Stimulated activated CD4-positive, alpha-beta T cell treated with anti-CD3 and anti-CD28 coated beads, Interleukin-12 subunit alpha, Interleukin-12 subunit beta, amount 100 ng/mL, for 48 hours (primary cell): Measurements from ENCODE around the gene FANCG.
A peak's percentile ranks its signal among the peaks of the same experiment; 100 is the strongest.

Source experiments
- DNase-seq, 3 donors: peaks; one replicate each; pipeline ENCODE4 v3.0.0-alpha.2; 2020; ENCODE audit warnings: low read depth in 2 of 3, low spot score in 1 of 3

The FANCG gene

DNA sequence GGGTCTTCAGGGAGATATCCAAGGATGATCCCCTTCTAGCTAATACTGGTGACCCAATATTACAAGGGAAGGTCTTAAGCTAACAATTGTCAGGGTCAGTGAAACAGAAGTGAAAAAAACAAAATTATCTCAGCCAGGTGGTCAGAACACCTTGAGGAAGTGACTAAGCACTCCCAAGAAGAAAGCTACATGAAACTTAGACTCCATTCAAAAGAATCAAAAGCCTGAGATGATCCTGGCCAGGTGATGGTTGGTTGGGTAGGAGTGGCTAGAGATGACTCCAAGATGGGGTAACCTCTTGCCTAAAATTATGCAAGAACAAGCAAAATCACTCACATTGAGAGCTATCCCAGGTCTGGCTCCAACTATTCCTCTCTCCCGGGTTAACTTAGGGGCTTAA, 12.7 kb downstream of the FANCG start:
- DNase-seq = no peak

DNA sequence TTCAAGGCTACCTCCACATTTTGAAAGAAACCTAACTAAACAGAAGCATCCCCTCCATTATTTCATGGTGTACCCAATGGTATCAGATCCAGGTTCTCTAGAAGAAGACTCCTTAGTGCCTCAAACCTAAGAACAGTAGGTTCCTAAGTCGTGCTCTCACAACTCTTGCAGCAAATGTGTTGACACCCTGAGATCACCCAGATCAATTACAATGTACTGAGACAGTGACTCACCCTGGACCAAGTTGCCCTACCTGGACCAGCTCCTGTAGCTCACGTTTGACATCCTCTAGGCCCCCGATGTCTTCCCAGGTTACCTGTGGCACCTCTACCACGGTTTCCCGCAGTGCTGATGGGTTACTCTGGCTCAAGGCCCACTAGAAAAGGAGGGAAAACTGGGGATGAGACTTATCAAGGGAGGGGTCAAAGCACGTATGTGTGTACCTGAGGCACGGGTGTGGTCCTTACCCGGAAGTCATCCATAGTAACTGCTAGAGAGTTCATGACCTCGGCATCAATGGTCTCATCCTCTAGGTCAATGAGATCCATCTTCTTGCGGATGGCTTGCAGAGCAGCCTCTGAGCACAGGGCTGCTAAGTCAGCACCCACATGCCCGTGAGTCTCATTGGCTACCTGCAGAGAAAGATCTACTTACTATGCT, 19.1 kb downstream of the FANCG start:
- DNase-seq = no peak

DNA sequence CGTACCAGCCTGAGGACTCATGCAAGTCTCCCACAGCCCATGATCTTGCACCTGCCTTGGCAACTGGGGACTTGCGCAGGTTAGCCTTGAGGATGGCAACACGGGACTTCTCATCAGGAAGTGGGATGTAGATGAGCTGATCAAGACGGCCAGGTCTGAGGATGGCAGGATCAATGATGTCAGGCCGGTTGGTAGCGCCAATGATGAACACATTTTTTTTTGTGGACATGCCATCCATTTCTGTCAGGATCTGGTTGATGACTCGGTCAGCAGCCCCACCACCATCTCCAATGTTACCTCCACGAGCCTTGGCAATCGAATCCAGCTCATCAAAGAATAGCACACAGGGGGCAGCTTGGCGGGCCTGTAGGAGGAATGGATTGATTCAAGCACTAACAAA, 20.3 kb downstream of the FANCG start:
- DNase-seq = no peak

DNA sequence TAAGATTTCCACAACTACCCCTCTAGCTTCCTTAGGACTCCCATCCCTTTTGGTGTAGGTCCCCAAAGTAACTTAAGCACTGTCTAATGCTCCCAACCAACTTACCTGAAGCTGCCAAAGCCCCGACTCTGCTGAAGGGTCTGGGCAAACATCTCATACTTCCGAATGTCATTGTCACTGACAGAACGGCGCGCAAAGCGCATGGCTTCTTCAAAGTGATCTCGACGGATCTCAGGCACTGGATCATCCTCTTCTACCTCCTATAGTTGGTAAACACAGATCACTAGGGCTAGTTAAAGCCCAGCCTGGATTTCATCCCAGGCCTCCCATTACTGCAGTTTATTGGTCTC, 22.5 kb downstream of the FANCG start:
- DNase-seq = no peak

DNA sequence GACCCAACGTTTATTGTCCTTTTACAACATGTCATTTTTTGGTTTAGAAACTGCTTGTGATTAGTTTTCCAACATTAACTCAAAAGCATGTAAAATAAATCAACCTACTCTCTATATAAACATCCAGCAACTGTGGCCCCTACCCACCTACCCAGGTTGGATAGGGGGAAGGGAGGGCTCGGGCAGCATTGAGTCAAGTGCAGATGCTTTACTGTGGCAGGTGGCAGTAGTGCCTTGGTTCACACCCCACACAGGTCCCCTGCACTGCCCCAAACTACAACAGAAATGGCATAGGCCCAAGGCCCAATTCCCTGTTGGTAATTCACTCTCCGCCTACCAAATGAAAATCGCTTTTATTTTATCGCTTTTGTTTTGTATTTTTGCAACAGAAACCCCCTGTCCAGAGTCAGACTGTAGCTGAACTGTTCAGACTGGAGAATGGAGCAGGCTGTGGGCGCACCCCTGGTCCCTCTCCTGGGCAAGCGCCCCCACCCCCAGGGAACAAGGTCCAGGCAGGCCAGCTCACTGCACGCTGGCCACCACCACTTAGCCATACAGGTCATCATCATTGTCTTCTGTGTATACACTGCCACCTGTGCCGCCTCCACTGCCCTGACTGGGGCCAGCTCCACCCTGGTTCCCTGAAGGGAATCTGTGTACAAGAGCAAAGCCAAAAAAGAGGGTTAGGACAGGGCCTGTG, 23.0 kb downstream of the FANCG start:
- DNase-seq = no peak

DNA sequence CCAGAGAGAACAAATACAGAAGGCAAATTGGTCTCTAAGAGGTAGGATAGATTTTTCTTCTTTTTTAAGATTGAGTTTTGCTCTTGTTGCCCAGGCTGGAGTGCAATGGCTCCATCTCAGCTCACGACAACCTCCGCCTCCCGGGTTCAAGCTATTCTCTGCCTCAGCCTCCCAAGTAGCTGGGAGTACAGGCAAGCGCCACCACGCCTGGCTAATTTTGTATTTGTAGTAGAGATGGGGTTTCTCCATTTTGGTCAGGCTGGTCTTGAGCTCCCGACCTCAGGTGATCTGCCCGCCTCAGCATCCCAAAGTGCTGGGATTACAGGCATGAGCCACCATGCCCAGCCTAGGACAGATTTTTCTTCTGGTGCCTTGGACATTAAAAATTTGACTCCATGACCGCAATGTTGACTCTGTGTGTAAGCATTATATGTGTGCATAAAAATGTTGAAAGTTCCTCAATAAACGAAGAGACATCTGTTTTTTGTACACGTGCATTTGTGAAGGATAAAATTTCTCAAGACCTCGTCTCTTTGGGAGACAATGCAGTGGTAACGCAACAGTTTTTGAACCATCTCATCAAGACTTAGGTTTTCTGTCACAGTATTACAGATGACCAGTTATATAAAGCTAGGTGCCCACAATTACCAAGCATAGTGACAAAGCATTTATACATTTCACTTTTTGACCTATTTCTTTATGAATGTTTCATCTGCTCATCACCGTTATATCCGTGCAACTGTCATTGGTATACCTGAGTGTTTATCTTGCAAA, 24.7 kb downstream of the FANCG start:
- DNase-seq = no peak

DNA sequence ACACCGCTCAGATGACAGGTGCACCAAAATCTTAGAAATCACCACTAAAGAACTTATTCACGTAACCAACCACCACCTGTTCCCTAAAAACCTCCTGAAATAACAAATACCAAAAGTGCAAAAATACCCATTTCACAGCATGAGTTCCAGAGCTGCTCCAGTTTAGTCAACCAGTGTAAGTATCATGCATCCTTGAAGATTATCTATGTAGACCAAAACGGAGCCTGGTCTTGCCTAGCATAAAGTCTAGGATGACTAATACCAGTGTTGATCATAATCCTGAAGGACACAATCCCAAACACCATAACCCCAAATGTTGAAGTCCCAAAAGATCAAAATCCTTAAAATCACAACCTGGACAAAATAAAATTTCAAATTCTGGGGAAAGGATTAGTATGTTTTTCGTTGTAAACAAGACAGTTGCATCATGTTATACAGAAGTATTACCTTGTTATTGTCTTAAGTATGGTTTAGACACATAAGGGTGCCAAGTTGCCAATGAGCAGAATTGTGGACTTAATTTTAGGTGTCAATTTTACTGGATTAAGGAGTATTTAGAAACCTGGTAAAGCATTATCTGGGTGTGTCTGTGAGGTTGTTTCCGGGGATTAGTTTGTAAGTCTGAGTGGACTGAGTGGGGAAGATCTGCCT, 25.4 kb downstream of the FANCG start:
- no peak for DNase-seq

DNA sequence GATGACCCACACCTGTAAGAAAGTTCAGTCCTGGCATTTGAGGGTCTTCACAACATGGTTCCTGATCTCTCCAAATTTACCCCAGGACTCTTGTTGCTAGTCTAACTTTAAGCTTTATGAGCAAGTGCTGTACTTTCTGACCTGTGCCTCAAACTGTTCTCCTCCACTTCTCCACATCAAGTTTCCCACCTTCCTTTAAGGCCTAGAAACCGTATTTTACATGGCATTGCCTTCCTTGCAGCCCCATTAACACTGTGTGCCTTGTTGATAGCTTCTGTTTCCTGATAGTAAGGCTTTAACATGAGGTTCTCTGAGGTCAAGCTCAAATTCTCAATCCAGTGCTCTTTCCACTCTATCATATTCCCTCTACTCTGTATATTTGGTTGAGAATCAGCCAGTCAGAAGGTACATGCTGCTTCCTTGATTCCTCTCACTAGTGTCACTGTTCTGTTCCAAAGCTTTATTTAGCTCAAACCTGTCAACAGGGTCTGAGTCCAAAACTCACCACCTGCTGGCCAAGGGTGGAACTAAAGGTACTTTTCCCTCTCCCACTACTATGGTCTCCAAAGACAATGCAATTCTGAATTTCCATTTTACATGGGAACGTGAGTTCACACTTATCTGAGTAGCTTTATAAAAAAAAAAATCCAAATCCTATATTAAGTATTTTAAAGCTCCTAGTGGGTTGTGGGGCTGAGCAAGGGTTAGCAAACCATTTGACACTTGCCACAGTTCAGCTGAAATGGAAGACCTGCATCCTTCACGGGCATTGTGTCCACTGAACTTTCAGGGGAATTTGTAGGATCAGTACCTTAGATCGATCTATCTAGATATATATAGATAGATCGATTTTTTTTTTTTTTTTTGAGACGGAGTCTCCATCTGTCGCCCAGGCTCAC, 28.4 kb downstream of the FANCG start:
- peak in 2 of 3 donors; percentile 37 to 48 for DNase-seq

DNA sequence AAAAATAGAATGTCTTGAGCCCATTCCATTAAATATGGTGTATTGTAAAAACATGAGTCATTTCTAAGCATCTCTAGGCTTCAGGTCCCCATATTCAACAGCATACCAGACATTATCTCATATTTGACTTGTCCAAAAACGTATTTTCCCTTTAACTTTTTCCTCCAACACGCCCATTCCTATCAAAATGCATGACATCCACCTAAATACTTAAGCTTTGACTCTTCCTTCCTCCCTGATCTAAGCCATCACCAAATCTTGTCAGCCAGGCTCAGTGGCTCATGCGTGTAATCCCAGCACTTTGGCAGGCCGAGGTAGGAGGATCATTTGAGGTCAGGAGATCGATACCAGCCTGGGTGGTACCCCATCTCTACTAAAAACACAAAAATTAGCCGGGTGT, 31.2 kb downstream of the FANCG start:
- no peak for DNase-seq

DNA sequence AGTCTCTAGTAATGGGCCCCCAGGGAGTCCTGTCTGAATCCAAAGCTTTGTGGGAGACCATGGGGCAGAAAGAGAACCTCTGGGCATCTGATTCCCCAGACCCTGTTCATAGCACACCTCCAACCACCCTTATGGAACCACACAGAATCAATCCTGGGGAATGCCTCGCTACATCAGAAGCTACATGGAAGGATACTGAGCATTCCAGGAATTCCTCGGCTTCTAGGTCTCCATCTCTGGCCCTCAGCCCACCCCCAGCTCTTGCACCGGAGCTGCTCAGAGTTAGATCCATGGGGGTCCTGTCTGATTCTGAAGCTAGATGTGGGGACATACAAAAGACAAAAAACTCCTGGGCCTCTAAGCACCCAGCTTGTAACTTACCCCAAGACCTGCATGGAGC, 35.7 kb downstream of the FANCG start:
- DNase-seq = no peak

DNA sequence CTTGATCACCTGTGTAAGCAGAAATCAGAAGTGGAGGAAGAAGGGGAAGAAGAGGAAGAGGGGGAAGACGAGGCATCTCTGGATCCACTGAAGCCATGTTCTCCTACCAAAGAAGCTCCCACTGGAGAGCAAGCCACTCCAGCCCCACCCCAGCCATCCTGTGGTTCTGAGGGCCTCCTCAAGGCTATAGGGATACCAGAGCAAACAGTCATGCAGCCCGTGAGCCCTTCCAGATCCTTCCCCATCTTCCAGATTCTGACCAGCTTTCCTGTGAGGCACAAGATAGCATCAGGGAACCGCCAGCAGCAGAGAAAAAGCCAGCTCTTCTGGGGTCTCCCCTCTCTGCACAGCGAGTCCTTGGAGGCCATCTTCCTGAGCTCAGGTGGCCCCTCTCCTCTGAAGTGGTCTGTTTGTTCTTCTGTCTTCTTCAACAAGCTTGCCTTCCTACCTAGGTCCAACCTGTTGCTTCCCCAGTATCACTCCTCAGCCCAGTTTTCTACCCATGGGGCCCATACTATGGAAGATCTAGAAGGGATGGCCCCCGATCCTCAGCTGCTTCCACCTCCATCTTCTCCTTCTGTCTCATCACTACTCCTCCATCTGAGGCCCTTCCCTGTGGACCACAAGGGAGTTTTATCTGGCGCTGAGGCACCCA, 36.7 kb downstream of the FANCG start:
- no peak for DNase-seq

DNA sequence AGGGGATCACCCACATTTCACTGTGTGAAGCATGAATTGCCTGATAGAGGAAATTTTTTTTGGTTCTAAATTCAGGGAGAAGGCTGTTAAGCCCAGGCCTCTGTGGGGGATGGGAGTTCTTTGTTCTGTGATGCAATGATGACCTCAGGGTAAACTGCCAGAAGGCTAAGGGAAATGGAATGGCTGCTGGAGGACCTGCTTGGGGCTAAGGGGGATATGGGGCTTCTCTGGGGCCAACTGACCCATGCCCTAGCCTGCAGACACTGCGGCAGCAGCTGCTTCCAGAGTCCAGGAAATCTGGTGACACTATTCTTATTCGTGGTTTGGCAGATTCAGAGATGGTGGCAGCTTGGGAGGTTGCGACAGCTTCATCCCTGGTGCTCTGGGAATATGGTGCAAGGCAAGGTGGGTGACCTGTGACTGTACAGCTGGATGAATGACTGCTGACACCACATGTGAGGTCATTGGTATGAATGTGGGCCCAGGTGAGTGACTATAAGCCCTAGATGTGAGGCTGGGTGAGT, 37.6 kb downstream of the FANCG start:
- no peak for DNase-seq

DNA sequence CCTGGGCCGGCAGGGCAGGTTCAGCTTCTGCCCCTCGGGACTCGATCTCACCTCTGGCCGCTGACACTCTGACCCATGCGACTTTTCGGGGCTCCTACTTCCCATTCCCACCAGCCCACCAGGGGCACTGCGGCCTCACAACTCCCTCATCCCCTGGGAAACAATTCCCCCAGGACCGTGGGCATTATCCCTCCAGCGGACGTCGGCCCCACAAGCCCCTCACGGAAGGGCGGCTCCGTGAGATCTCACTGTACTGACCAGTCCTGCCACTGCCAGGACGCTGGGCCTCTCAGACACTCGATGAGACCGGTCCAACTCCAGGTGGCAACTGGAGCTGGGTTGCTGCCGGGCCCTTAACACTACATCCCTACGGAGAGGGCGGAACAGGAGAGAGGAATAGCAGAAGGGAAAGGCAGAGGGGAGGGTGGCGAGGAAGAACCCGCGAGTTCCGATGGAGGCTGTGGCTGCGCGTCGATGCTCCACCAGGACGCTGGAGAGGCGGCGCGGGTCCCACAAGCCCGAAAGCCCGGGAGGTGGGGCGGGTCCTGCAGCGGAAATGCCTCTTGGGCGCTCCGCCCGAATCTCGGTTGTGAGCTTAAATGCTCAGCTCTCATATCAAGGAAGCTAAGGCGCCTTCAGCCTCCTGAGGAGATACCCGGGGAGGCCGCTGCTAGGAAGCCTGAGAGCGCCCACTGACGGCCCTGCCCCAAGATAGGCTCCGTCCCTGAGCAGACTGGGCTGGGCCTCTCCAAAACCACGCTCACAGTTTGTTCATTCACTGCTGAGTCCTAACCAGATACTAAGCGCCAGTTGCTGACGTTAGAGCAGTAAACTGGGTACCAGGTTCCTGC, 43.7 kb downstream of the FANCG start:
- peak; percentile 14 to 49 (median 21) for DNase-seq

DNA sequence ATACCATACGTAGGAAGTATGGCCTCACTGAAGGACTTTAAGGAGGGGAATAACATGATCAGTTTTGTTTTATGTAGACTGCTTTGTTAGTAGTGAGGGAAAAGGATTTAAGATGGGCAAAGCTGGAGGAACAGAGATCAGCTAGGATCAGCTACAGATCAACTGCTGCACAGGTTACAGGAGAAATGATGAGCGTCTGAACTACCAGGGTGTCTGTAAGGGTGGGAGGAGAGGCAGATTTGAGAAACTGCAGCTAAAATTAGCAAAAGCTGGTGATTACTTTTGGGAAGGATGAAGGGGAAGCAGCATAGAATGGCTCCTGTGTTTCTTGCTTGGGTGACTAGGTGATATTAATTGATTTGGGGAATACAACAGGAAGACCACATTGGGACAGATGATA, 46.6 kb downstream of the FANCG start:
- no peak for DNase-seq

DNA sequence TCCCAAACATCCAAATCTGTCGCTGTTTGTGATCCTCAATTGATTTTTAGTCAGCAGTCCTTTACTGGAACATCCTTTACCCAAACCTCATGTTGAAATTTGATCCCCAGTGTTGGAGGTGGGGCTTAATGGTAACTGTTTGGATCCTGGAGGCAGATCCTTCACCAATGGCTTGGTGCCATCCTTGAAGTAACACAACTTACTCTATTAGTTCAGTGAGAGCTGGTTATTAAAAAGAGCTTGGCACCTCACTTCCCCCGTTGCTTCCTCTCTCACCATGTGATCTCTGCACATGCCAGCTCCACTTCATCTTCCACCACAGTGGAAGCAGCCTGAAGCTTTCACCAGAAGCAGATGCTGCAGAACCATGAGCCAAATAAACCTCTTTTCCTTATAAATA, 49.9 kb downstream of the FANCG start:
- no peak for DNase-seq

DNA sequence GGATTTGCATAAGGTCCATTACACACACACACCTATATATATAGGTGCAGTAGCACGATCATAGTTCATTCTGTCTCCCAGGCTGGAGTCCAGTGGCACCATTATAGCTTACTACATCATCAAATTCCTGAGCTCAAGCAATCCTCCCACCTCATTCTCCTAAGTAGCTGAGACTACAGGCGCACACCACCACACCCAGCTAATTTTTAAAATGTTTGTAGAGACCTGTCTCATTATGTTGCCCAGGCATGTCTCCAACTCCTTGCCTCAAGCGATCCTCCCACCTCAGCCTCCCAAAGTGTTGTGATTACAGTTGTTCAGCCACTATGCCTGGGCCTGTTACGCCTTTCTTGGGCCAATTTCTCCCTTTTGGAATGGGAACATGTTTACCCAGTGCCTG, 50.5 kb downstream of the FANCG start:
- DNase-seq = no peak

DNA sequence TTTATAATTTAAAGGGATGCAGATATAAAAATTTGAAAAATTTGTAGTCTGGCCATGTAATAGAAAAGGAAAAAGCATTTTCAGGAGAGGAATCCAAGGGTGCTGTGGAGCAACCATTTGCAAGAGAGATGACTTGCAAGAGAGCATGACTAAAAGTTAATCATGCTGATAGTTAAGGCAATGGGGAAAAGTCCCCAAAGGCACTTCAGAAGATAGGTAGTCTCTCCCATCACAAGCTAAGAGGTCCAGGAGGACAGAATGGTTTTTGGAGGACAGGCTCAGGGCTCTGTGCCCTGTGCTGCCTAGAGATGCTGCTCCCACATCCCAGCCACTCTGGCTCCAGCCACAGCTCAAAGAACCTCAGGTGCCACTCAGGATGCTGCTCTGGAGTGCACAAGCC, 51.4 kb downstream of the FANCG start:
- no peak for DNase-seq

DNA sequence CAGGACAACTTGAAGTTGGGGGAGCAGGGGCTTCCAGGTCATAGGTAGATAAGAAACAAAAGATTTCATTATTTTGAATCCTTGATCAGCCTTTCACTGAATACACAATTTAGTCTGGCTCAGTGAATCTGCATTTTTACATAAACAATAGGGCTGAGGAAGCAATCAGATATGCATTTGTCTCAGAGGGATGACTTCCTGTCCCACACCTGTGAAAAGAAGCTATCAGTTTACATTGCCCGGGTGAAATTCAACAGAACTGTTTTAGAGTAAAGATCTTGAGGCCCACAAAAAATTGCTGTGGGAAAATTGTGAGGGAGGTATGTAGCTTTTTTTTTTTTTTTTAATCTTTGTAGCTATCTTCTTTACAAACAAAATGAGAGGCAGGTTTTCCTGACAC, 51.9 kb downstream of the FANCG start:
- DNase-seq = no peak

DNA sequence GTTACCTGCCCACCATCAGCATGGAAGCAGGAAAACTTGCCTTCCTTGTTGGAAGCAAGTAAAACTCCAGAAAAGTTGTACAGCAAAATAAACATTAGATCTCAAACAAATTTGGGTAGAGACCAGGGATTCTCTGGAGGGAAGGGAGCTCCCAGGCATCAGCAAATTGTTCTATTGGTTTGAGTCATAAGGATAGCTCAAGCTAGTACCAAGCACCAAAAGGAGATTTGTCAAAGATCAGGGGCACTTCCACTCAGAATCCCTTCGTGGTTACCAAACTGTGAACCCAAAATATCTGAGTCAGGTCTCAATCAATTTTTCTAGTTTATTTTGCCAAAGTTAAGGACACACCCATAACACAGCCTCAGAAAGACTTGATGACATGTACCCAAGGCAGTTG, 52.4 kb downstream of the FANCG start:
- DNase-seq = no peak
